A549 (cell line): ENCODE data around the gene HNRNPLL.

Experiments
- BCL3 ChIP-seq: fragments of >200 bp; sonication (Bioruptor Twin); formaldehyde crosslinking; IDR thresholded peaks from 3 replicates; pipeline ENCODE4 v1.6.1; 2016
- CEBPB ChIP-seq, 2 experiments: fragments of >200 bp in 1 of 2; sonication (Bioruptor Twin) in 1 of 2; formaldehyde crosslinking in 1 of 2; IDR thresholded peaks; 2 replicates each; pipeline ENCODE4 v1.6.1; 2012 to 2016
- CHD4 ChIP-seq: fragments of 200-600 bp; sonication (generic); IDR thresholded peaks from 2 replicates; pipeline ENCODE4 v1.6.1; 2016; ENCODE audit warnings: antibody characterized with exemption, mild to moderate bottlenecking, borderline replicate concordance
- CTCF ChIP-seq: fragments of >200 bp; sonication (Bioruptor Twin); formaldehyde crosslinking; IDR thresholded peaks from 3 replicates; pipeline ENCODE4 v1.5.1; 2016
- HDAC2 ChIP-seq: fragments of 200-600 bp; sonication (generic); IDR thresholded peaks from 2 replicates; pipeline ENCODE4 v1.6.1; 2016
- HMGXB4 ChIP-seq: fragments of 250-450 bp; sonication (Bioruptor Pico); IDR thresholded peaks from 2 replicates; pipeline ENCODE4 v1.5.0; 2021; ENCODE audit warnings: mild to moderate bottlenecking, moderate library complexity, borderline replicate concordance
- MAX ChIP-seq: IDR thresholded peaks from 2 replicates; pipeline ENCODE4 v1.6.1; 2012
- POLR2A ChIP-seq: IDR thresholded peaks from 2 replicates; pipeline ENCODE4 v1.6.1; 2012; ENCODE audit warnings: mild to moderate bottlenecking, low read length
- REST ChIP-seq: fragments of 200-600 bp; sonication (generic); IDR thresholded peaks from 2 replicates; pipeline ENCODE4 v1.6.1; 2016; ENCODE audit warnings: antibody characterized with exemption, mild to moderate bottlenecking, moderate library complexity
- SMC3 ChIP-seq: fragments of >200 bp; sonication (Bioruptor Twin); formaldehyde crosslinking; IDR thresholded peaks from 3 replicates; pipeline ENCODE4 v1.6.1; 2018; ENCODE audit warnings: inconsistent platforms
- SREBF2 ChIP-seq: fragments of 450-650 bp; IDR thresholded peaks from 2 replicates; pipeline ENCODE4 v1.6.1; 2014; ENCODE audit warnings: mild to moderate bottlenecking, moderate library complexity
- ZSCAN20 ChIP-seq: fragments of 250-450 bp; sonication (Bioruptor Pico); IDR thresholded peaks from 2 replicates; pipeline ENCODE4 v1.8.0; 2022; ENCODE audit warnings: mild to moderate bottlenecking, moderate library complexity

- no peak for TF ChIP-seq SREBF2
- TF ChIP-seq BCL3 = no peak
- TF ChIP-seq SMC3 = no peak
- TF ChIP-seq CTCF = no peak
- no peak for TF ChIP-seq HDAC2
- no peak for TF ChIP-seq POLR2A
- no peak for TF ChIP-seq CEBPB (IDR thresholded peaks at IDR 0.05)
- no peak for TF ChIP-seq CHD4
- TF ChIP-seq REST = no peak
- TF ChIP-seq MAX = no peak
- no peak for TF ChIP-seq HMGXB4 (CRISPR knock-in tag)
- TF ChIP-seq ZSCAN20 (CRISPR knock-in tag) = no peak
Measured at GRCh38 chr2:38529208-38529607, 73.5 kb downstream of the HNRNPLL start.
